GM23338 (cell line): ENCODE results near the gene RET. TPM values are rescaled to one million over a fixed set of nuclear protein-coding genes. Genes with fewer than 3 reads are reported as not detected.

ENCODE experiments used
- ATAC-seq: fragments of 200-7000 bp; cut with Tn5 transposase; 3 replicates; pipeline ENCODE4 v1.9.1; 2020
- DNase-seq: peaks from one replicate; pipeline ENCODE4 v3.0.0-alpha.2; 2015; ENCODE audit warnings: low spot score
- H2AFZ ChIP-seq: fragments of 200-600 bp; sonication (generic); 2 replicates; pipeline ENCODE4 v1.8.0; 2016; ENCODE audit warnings: antibody characterized with exemption, mild to moderate bottlenecking, moderate library complexity
- H3F3A ChIP-seq: fragments of 200-600 bp; sonication (generic); replicated peaks from 2 replicates; pipeline ENCODE4 v1.8.0; 2017; ENCODE audit warnings: antibody characterized with exemption, mixed run types, low read depth
- H3K27ac ChIP-seq: fragments of 200-600 bp; sonication (generic); 2 replicates; pipeline ENCODE4 v1.6.1; 2016; ENCODE audit warnings: low read depth
- H3K27me3 ChIP-seq: fragments of 200-600 bp; sonication (generic); 2 replicates; pipeline ENCODE4 v1.8.0; 2016; ENCODE audit warnings: mild to moderate bottlenecking, mixed run types, moderate library complexity; ENCODE audit not compliant: insufficient read depth
- H3K36me3 ChIP-seq: fragments of 200-600 bp; sonication (generic); 2 replicates; pipeline ENCODE4 v1.8.0; 2016; ENCODE audit warnings: mild to moderate bottlenecking; ENCODE audit not compliant: insufficient read depth
- H3K4me1 ChIP-seq: fragments of 200-600 bp; sonication (generic); 2 replicates; pipeline ENCODE4 v1.8.0; 2016; ENCODE audit warnings: mild to moderate bottlenecking, moderate library complexity; ENCODE audit not compliant: insufficient read depth
- H3K4me2 ChIP-seq: fragments of 200-600 bp; sonication (generic); 2 replicates; pipeline ENCODE4 v1.7.1; 2017; ENCODE audit warnings: mixed run types
- H3K4me3 ChIP-seq: fragments of 200-600 bp; sonication (generic); 2 replicates; pipeline ENCODE4 v1.6.1; 2016; ENCODE audit warnings: mixed run types
- H3K79me2 ChIP-seq: fragments of 200-600 bp; sonication (generic); replicated peaks from 2 replicates; pipeline ENCODE4 v1.8.0; 2017; ENCODE audit warnings: mild to moderate bottlenecking; ENCODE audit not compliant: insufficient read depth
- H3K9me2 ChIP-seq: fragments of 200-600 bp; sonication (generic); 2 replicates; pipeline ENCODE4 v1.8.0; 2017; ENCODE audit not compliant: insufficient read depth
- H4K20me1 ChIP-seq: fragments of 200-600 bp; sonication (generic); replicated peaks from 2 replicates; pipeline ENCODE4 v1.8.0; 2017; ENCODE audit warnings: mild to moderate bottlenecking; ENCODE audit not compliant: insufficient read depth
- H3K27ac Mint-ChIP-seq: 2 replicates; pipeline ENCODE4 v1.8.0; 2020; ENCODE audit warnings: inconsistent platforms, mild to moderate bottlenecking, moderate library complexity, mixed read lengths
- H3K27me3 Mint-ChIP-seq: 3 replicates; pipeline ENCODE4 v1.8.0; 2022; ENCODE audit warnings: low read depth, mild to moderate bottlenecking, moderate library complexity, mixed read lengths, inconsistent platforms; ENCODE audit not compliant: insufficient read depth, poor library complexity
- H3K36me3 Mint-ChIP-seq: 3 replicates; pipeline ENCODE4 v1.8.0; 2021; ENCODE audit warnings: low read depth, mild to moderate bottlenecking, inconsistent platforms, moderate library complexity, mixed read lengths
- H3K4me1 Mint-ChIP-seq: 3 replicates; pipeline ENCODE4 v1.8.0; 2020; ENCODE audit warnings: mild to moderate bottlenecking, inconsistent platforms, mixed read lengths
- H3K4me3 Mint-ChIP-seq: 3 replicates; pipeline ENCODE4 v1.8.0; 2021; ENCODE audit warnings: moderate library complexity, mild to moderate bottlenecking, inconsistent platforms, mixed read lengths
- H3K9me3 Mint-ChIP-seq: 3 replicates; pipeline ENCODE4 v1.8.0; 2020; ENCODE audit warnings: moderate library complexity, mild to moderate bottlenecking, inconsistent platforms, mixed read lengths
- CREB1 ChIP-seq: fragments of 250-450 bp; sonication (Bioruptor Pico); IDR thresholded peaks from 2 replicates; pipeline ENCODE4 v1.5.0; 2020; ENCODE audit warnings: low read depth, mild to moderate bottlenecking, moderate library complexity
- EZH2 ChIP-seq: fragments of 200-600 bp; sonication (generic); IDR thresholded peaks from one replicate; pipeline ENCODE4 v1.8.0; 2017; ENCODE audit warnings: antibody characterized with exemption, mild to moderate bottlenecking, low read depth; ENCODE audit not compliant: unreplicated experiment
- EZH2phosphoT487 ChIP-seq: fragments of 200-600 bp; sonication (generic); IDR thresholded peaks from one replicate; pipeline ENCODE4 v1.8.1; 2018; ENCODE audit warnings: antibody characterized with exemption; ENCODE audit not compliant: unreplicated experiment
- JUNB ChIP-seq: IDR thresholded peaks from one replicate; pipeline ENCODE4 v1.6.1; 2016; ENCODE audit warnings: antibody characterized with exemption; ENCODE audit not compliant: unreplicated experiment
- NANOG ChIP-seq: IDR thresholded peaks from 2 replicates; pipeline ENCODE4 v1.6.1; 2016; ENCODE audit warnings: antibody characterized with exemption, borderline replicate concordance
- POLR2AphosphoS5 ChIP-seq: IDR thresholded peaks from 2 replicates; pipeline ENCODE4 v1.6.1; 2016; ENCODE audit warnings: antibody characterized with exemption, low read depth
- STAT1 ChIP-seq: IDR thresholded peaks from one replicate; pipeline ENCODE4 v1.6.1; 2016; ENCODE audit warnings: antibody characterized with exemption; ENCODE audit not compliant: unreplicated experiment
- ZNF114 ChIP-seq: fragments of 250-450 bp; sonication (Bioruptor Pico); IDR thresholded peaks from 2 replicates; pipeline ENCODE4 v1.5.0; 2020; ENCODE audit warnings: mild to moderate bottlenecking, moderate library complexity
- ZNF331 ChIP-seq: fragments of 250-450 bp; sonication (Bioruptor Pico); IDR thresholded peaks from 2 replicates; pipeline ENCODE4 v1.5.0; 2020; ENCODE audit warnings: low read depth, mild to moderate bottlenecking, moderate library complexity
- polyA plus RNA-seq: library from polyadenylated mRNA; unstranded; fragments of >200 nt; fragmentation: Nextera tagmentation; extraction: Ambion mirVana; gene quantifications from 2 replicates; pipeline ENCODE4 v1.2.1, GENCODE V29; 2016
- total RNA-seq: library from RNA; depleted of rRNA; stranded (reverse); fragments of >200 nt; shearing (Covaris generic); gene quantifications from 2 replicates; pipeline ENCODE4 v1.2.3, GENCODE V29; 2014
- TF ChIP-seq, protein P1 (sequence below): fragments of 250-450 bp; sonication (Bioruptor Pico); IDR thresholded peaks from 2 replicates; pipeline ENCODE4 v1.5.0; 2020; ENCODE audit warnings: mild to moderate bottlenecking, moderate library complexity
- TF ChIP-seq, protein P2 (sequence below): IDR thresholded peaks from 2 replicates; pipeline ENCODE4 v1.6.1; 2016; ENCODE audit warnings: antibody characterized with exemption
- TF ChIP-seq, protein P3 (sequence below), 2 experiments: fragments of 200-600 bp in 1 of 2; sonication (generic) in 1 of 2; conservative IDR thresholded peaks; 2 replicates each; pipeline versions ENCODE4 v1.5.1 to v1.6.1; 2016 to 2017; ENCODE audit warnings: antibody characterized with exemption in 2 of 2, low read depth in 2 of 2, mild to moderate bottlenecking in 2 of 2, moderate library complexity in 1 of 2
- TF ChIP-seq, protein P4 (sequence below): IDR thresholded peaks from one replicate; pipeline ENCODE4 v1.6.1; 2018; ENCODE audit warnings: antibody characterized with exemption; ENCODE audit not compliant: unreplicated experiment

Gene RET
- total and polyA plus RNA-seq, 2 experiments from 2014 or later: 5.5 to 9.8 TPM

DNA sequence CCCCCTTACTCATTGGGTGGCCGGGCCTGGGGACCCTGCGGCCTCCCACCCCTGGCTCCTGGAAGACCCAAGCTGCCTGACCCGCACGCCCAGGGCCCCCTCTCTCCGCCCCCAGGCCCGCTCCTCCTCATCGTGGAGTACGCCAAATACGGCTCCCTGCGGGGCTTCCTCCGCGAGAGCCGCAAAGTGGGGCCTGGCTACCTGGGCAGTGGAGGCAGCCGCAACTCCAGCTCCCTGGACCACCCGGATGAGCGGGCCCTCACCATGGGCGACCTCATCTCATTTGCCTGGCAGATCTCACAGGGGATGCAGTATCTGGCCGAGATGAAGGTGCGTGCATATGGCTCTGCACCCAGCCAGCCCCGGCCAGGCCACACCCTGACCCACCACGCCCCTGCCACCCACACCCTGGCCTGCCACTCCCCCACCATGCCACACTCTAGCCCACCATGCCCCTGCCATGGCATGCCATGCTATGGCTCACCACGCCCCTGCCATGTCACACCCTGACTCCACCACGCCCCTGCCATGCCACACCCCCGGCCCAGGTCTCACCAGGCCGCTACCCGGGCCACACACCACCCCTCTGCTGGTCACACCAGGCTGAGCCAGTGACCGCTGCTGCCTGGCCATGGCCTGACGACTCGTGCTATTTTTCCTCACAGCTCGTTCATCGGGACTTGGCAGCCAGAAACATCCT, 42.7 kb downstream of the RET start:
- no peak for TF ChIP-seq ZNF331
- TF ChIP-seq, protein P1, sequence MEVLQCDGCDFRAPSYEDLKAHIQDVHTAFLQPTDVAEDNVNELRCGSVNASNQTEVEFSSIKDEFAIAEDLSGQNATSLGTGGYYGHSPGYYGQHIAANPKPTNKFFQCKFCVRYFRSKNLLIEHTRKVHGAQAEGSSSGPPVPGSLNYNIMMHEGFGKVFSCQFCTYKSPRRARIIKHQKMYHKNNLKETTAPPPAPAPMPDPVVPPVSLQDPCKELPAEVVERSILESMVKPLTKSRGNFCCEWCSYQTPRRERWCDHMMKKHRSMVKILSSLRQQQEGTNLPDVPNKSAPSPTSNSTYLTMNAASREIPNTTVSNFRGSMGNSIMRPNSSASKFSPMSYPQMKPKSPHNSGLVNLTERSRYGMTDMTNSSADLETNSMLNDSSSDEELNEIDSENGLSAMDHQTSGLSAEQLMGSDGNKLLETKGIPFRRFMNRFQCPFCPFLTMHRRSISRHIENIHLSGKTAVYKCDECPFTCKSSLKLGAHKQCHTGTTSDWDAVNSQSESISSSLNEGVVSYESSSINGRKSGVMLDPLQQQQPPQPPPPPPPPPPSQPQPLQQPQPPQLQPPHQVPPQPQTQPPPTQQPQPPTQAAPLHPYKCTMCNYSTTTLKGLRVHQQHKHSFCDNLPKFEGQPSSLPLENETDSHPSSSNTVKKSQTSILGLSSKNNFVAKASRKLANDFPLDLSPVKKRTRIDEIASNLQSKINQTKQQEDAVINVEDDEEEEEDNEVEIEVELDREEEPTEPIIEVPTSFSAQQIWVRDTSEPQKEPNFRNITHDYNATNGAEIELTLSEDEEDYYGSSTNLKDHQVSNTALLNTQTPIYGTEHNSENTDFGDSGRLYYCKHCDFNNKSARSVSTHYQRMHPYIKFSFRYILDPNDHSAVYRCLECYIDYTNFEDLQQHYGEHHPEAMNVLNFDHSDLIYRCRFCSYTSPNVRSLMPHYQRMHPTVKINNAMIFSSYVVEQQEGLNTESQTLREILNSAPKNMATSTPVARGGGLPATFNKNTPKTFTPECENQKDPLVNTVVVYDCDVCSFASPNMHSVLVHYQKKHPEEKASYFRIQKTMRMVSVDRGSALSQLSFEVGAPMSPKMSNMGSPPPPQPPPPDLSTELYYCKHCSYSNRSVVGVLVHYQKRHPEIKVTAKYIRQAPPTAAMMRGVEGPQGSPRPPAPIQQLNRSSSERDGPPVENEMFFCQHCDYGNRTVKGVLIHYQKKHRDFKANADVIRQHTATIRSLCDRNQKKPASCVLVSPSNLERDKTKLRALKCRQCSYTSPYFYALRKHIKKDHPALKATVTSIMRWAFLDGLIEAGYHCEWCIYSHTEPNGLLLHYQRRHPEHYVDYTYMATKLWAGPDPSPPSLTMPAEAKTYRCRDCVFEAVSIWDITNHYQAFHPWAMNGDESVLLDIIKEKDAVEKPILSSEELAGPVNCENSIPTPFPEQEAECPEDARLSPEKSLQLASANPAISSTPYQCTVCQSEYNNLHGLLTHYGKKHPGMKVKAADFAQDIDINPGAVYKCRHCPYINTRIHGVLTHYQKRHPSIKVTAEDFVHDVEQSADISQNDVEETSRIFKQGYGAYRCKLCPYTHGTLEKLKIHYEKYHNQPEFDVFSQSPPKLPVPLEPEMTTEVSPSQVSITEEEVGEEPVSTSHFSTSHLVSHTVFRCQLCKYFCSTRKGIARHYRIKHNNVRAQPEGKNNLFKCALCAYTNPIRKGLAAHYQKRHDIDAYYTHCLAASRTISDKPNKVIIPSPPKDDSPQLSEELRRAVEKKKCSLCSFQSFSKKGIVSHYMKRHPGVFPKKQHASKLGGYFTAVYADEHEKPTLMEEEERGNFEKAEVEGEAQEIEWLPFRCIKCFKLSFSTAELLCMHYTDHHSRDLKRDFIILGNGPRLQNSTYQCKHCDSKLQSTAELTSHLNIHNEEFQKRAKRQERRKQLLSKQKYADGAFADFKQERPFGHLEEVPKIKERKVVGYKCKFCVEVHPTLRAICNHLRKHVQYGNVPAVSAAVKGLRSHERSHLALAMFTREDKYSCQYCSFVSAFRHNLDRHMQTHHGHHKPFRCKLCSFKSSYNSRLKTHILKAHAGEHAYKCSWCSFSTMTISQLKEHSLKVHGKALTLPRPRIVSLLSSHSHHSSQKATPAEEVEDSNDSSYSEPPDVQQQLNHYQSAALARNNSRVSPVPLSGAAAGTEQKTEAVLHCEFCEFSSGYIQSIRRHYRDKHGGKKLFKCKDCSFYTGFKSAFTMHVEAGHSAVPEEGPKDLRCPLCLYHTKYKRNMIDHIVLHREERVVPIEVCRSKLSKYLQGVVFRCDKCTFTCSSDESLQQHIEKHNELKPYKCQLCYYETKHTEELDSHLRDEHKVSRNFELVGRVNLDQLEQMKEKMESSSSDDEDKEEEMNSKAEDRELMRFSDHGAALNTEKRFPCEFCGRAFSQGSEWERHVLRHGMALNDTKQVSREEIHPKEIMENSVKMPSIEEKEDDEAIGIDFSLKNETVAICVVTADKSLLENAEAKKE (CRISPR knock-in tag): no peak
- no peak for TF ChIP-seq EZH2
- no peak for TF ChIP-seq STAT1
- no peak for TF ChIP-seq EZH2phosphoT487
- TF ChIP-seq, protein P2, sequence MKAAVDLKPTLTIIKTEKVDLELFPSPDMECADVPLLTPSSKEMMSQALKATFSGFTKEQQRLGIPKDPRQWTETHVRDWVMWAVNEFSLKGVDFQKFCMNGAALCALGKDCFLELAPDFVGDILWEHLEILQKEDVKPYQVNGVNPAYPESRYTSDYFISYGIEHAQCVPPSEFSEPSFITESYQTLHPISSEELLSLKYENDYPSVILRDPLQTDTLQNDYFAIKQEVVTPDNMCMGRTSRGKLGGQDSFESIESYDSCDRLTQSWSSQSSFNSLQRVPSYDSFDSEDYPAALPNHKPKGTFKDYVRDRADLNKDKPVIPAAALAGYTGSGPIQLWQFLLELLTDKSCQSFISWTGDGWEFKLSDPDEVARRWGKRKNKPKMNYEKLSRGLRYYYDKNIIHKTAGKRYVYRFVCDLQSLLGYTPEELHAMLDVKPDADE: no peak
- TF ChIP-seq POLR2AphosphoS5: no peak
- TF ChIP-seq JUNB: no peak
- TF ChIP-seq, protein P3, sequence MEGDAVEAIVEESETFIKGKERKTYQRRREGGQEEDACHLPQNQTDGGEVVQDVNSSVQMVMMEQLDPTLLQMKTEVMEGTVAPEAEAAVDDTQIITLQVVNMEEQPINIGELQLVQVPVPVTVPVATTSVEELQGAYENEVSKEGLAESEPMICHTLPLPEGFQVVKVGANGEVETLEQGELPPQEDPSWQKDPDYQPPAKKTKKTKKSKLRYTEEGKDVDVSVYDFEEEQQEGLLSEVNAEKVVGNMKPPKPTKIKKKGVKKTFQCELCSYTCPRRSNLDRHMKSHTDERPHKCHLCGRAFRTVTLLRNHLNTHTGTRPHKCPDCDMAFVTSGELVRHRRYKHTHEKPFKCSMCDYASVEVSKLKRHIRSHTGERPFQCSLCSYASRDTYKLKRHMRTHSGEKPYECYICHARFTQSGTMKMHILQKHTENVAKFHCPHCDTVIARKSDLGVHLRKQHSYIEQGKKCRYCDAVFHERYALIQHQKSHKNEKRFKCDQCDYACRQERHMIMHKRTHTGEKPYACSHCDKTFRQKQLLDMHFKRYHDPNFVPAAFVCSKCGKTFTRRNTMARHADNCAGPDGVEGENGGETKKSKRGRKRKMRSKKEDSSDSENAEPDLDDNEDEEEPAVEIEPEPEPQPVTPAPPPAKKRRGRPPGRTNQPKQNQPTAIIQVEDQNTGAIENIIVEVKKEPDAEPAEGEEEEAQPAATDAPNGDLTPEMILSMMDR (conservative IDR thresholded peaks at IDR 0.05; ENCODE audit: low read depth in 2 of 2): no peak
- no peak for TF ChIP-seq CREB1 (CRISPR knock-in tag)
- TF ChIP-seq, protein P4, sequence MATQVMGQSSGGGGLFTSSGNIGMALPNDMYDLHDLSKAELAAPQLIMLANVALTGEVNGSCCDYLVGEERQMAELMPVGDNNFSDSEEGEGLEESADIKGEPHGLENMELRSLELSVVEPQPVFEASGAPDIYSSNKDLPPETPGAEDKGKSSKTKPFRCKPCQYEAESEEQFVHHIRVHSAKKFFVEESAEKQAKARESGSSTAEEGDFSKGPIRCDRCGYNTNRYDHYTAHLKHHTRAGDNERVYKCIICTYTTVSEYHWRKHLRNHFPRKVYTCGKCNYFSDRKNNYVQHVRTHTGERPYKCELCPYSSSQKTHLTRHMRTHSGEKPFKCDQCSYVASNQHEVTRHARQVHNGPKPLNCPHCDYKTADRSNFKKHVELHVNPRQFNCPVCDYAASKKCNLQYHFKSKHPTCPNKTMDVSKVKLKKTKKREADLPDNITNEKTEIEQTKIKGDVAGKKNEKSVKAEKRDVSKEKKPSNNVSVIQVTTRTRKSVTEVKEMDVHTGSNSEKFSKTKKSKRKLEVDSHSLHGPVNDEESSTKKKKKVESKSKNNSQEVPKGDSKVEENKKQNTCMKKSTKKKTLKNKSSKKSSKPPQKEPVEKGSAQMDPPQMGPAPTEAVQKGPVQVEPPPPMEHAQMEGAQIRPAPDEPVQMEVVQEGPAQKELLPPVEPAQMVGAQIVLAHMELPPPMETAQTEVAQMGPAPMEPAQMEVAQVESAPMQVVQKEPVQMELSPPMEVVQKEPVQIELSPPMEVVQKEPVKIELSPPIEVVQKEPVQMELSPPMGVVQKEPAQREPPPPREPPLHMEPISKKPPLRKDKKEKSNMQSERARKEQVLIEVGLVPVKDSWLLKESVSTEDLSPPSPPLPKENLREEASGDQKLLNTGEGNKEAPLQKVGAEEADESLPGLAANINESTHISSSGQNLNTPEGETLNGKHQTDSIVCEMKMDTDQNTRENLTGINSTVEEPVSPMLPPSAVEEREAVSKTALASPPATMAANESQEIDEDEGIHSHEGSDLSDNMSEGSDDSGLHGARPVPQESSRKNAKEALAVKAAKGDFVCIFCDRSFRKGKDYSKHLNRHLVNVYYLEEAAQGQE: no peak
- TF ChIP-seq NANOG: no peak
- TF ChIP-seq ZNF114 (CRISPR knock-in tag): no peak
- DNase-seq: no peak
- Mint-ChIP-seq H3K4me1 (no peaks in the 10 kb centered on the region), H3K9me3 (no peaks in the 10 kb centered on the region), H3K27ac (no peak overlapping the region), H3K4me3 (no peak overlapping the region), H3K27me3 (peaks cover 3% of the 10 kb centered on the region), H3K36me3 (no peaks in the 10 kb centered on the region; the same call in 2 of the 3 replicates)
- H3F3A ChIP-seq: no peaks in the 10 kb centered on the region
- no peaks in the 10 kb centered on the region for H3K9me2 ChIP-seq
- no peaks in the 10 kb centered on the region for H3K4me1 ChIP-seq
- no peaks in the 10 kb centered on the region for H4K20me1 ChIP-seq
- no peak for ATAC-seq
- H3K4me3 ChIP-seq: no peak overlapping the region
- no peaks in the 10 kb centered on the region for H3K36me3 ChIP-seq
- no peak overlapping the region for H3K27ac ChIP-seq
- no peak overlapping the region for H3K4me2 ChIP-seq
- H2AFZ ChIP-seq: no peak overlapping the region
- H3K79me2 ChIP-seq: no peaks in the 10 kb centered on the region
- H3K27me3 ChIP-seq: no peaks in the 10 kb centered on the region
